SK-N-SH (cell line): Measurements from ENCODE around the gene AHRR.

Source experiments
- FOXJ3 ChIP-seq: sonication (generic); formaldehyde crosslinking; IDR thresholded peaks from 2 replicates; pipeline ENCODE4 v1.5.1; 2020; ENCODE audit warnings: mild to moderate bottlenecking, missing genetic modification reagents
- TAF1 ChIP-seq: IDR thresholded peaks from 2 replicates; pipeline ENCODE4 v1.6.1; 2012; ENCODE audit warnings: low read depth, mild to moderate bottlenecking, low read length, moderate library complexity, borderline replicate concordance
- TF ChIP-seq, protein P1 (sequence below): fragments of 200-600 bp; sonication (generic); IDR thresholded peaks from 2 replicates; pipeline ENCODE4 v1.6.1; 2017; ENCODE audit warnings: antibody characterized with exemption, mild to moderate bottlenecking, moderate library complexity
- TF ChIP-seq, protein P2 (sequence below): IDR thresholded peaks from 2 replicates; pipeline ENCODE4 v1.6.1; 2012; ENCODE audit warnings: mild to moderate bottlenecking, low read depth, low read length, moderate library complexity

DNA sequence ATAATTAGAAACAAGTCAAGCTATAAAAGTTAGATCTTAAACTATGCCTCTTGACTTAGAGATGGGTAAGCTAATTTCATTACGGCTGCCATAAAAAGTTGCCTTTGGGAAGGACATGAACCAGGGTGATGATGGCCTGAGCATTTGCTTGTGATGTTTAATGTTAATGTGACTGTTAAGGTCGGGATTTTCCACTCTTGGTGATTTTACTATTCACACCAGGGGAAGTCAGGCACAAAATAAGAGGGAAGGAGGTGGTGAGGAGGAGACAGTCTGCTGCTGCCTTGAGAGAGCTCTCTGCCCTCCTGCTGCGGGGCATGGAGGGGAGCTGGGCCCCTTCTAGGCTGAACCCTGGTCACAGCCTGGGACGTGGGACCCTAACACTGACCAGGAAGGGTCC lies 34.4 kb downstream of the AHRR start:
- TF ChIP-seq, protein P1, sequence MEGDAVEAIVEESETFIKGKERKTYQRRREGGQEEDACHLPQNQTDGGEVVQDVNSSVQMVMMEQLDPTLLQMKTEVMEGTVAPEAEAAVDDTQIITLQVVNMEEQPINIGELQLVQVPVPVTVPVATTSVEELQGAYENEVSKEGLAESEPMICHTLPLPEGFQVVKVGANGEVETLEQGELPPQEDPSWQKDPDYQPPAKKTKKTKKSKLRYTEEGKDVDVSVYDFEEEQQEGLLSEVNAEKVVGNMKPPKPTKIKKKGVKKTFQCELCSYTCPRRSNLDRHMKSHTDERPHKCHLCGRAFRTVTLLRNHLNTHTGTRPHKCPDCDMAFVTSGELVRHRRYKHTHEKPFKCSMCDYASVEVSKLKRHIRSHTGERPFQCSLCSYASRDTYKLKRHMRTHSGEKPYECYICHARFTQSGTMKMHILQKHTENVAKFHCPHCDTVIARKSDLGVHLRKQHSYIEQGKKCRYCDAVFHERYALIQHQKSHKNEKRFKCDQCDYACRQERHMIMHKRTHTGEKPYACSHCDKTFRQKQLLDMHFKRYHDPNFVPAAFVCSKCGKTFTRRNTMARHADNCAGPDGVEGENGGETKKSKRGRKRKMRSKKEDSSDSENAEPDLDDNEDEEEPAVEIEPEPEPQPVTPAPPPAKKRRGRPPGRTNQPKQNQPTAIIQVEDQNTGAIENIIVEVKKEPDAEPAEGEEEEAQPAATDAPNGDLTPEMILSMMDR, result no peak
- TF ChIP-seq, protein P2, sequence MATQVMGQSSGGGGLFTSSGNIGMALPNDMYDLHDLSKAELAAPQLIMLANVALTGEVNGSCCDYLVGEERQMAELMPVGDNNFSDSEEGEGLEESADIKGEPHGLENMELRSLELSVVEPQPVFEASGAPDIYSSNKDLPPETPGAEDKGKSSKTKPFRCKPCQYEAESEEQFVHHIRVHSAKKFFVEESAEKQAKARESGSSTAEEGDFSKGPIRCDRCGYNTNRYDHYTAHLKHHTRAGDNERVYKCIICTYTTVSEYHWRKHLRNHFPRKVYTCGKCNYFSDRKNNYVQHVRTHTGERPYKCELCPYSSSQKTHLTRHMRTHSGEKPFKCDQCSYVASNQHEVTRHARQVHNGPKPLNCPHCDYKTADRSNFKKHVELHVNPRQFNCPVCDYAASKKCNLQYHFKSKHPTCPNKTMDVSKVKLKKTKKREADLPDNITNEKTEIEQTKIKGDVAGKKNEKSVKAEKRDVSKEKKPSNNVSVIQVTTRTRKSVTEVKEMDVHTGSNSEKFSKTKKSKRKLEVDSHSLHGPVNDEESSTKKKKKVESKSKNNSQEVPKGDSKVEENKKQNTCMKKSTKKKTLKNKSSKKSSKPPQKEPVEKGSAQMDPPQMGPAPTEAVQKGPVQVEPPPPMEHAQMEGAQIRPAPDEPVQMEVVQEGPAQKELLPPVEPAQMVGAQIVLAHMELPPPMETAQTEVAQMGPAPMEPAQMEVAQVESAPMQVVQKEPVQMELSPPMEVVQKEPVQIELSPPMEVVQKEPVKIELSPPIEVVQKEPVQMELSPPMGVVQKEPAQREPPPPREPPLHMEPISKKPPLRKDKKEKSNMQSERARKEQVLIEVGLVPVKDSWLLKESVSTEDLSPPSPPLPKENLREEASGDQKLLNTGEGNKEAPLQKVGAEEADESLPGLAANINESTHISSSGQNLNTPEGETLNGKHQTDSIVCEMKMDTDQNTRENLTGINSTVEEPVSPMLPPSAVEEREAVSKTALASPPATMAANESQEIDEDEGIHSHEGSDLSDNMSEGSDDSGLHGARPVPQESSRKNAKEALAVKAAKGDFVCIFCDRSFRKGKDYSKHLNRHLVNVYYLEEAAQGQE, result no peak
- TF ChIP-seq FOXJ3 (CRISPR knock-in tag), result no peak
- TF ChIP-seq TAF1, result no peak
